Uterus (tissue), 4 donors: ENCODE measurements around the gene ATP6V0C. TPM values are rescaled to one million over a fixed set of nuclear protein-coding genes. Genes with fewer than 3 reads are reported as not detected.

ENCODE experiments used
- DNase-seq, 2 donors: peaks; one replicate each; pipeline ENCODE4 v3.0.0-alpha.2; 2019 to 2020
- H3K27ac ChIP-seq, 2 donors: fragments of 200-600 bp; sonication (generic); 1 replicate in 1 of 2; 2 replicates in 1 of 2; pipeline ENCODE4 v1.5.1; 2016 to 2018
- H3K27me3 ChIP-seq, 2 donors: fragments of 200-600 bp; sonication (generic); one replicate each; pipeline ENCODE4 v1.5.1; 2018 to 2019; ENCODE audit warnings: control low read depth in 1 of 2
- H3K36me3 ChIP-seq, 2 donors: fragments of 200-600 bp; sonication (generic); one replicate each; pipeline ENCODE4 v1.5.1; 2019; ENCODE audit warnings: control low read depth in 1 of 2
- H3K4me1 ChIP-seq, 2 donors: fragments of 200-600 bp; sonication (generic); one replicate each; pipeline ENCODE4 v1.5.1; 2018 to 2019; ENCODE audit warnings: control low read depth in 1 of 2
- H3K4me3 ChIP-seq, 2 donors: fragments of 200-600 bp; sonication (generic); 1 replicate in 1 of 2; 2 replicates in 1 of 2; pipeline ENCODE4 v1.5.1; 2018 to 2019; ENCODE audit warnings: mild to moderate bottlenecking in 1 of 2
- H3K9me3 ChIP-seq, 2 donors: fragments of 200-600 bp; sonication (generic); one replicate each; pipeline ENCODE4 v1.5.1; 2019; ENCODE audit warnings: control low read depth in 1 of 2
- CTCF ChIP-seq, 4 experiments: fragments of 200-600 bp in 2 of 4; fragments of 450-650 bp in 2 of 4; sonication (generic) in 2 of 4; IDR thresholded peaks; one replicate each; pipeline ENCODE4 v1.5.1; 2016 to 2019; ENCODE audit warnings: antibody characterized with exemption in 4 of 4, mild to moderate bottlenecking in 2 of 4, moderate library complexity in 1 of 4
- POLR2A ChIP-seq, 2 donors: fragments of 450-650 bp; IDR thresholded peaks; one replicate each; pipeline ENCODE4 v1.6.1; 2016; ENCODE audit warnings: antibody characterized with exemption in 2 of 2, mild to moderate bottlenecking in 1 of 2, moderate library complexity in 1 of 2
- intact Hi-C: fragments of 100-400 bp; cut with DNase I; formaldehyde crosslinking; loops from one replicate; pipeline ENCODE4 v1.15.1; 2023; ENCODE audit warnings: low total_unique reads
- total RNA-seq, 4 donors: library from RNA; depleted of rRNA in 3 of 4; stranded (reverse); fragments of >200 nt in 3 of 4; gene quantifications; one replicate each; pipeline versions ENCODE4 v1.1.0 to v1.2.4, GENCODE V29; 2014 to 2023
- donor health status: DM: yes; HTN: yes; CAD: no.

The ATP6V0C gene
- total RNA-seq, 4 donors from 2014 or later, result 14.3 to 126 (median 41.4) TPM

GRCh38 chr16:2472885-2473445 is 40.8 kb upstream of the ATP6V0C start:
- Histone ChIP-seq H3K36me3 (no peaks in the 10 kb centered on the region), H3K4me3 (no peak overlapping the region), H3K9me3 (no peaks in the 10 kb centered on the region), H3K27me3 (peaks cover 4 to 44% of the 10 kb centered on the region in 2 donors), H3K4me1 (peaks cover 0 to 34% of the 10 kb centered on the region in 2 donors), H3K27ac (no peak overlapping the region)
- intact Hi-C loops, result no loop called here
- no peak for TF ChIP-seq POLR2A (IDR thresholded peaks at IDR 0.05)
- TF ChIP-seq CTCF (IDR thresholded peaks at IDR 0.05), result no peak
- no peak for DNase-seq

GRCh38 chr16:2473446-2473926 is 40.3 kb upstream of the ATP6V0C start:
- Histone ChIP-seq H3K27me3 (peaks cover 4 to 44% of the 10 kb centered on the region in 2 donors), H3K27ac (no peak overlapping the region), H3K4me3 (no peak overlapping the region), H3K36me3 (no peaks in the 10 kb centered on the region), H3K9me3 (no peaks in the 10 kb centered on the region), H3K4me1 (peaks cover 0 to 34% of the 10 kb centered on the region in 2 donors)
- no peak for TF ChIP-seq CTCF (IDR thresholded peaks at IDR 0.05)
- no peak for TF ChIP-seq POLR2A (IDR thresholded peaks at IDR 0.05)
- intact Hi-C loops, result no loop called here
- DNase-seq, result no peak

- peak overlapping the region; percentile 58 to 63 for H3K27ac ChIP-seq
- no peaks in the 10 kb centered on the region for H3K9me3 ChIP-seq
- peaks cover 0 to 34% of the 10 kb centered on the region in 2 donors for H3K4me1 ChIP-seq
- peak in 1 of 2 donors; percentile 33 for DNase-seq
- TF ChIP-seq POLR2A (IDR thresholded peaks at IDR 0.05), result peak in 1 of 2 donors; percentile 12
- peak in 3 of 4 experiments; percentile 35 to 51 (median 50) for TF ChIP-seq CTCF (IDR thresholded peaks at IDR 0.05)
- H3K36me3 ChIP-seq, result no peaks in the 10 kb centered on the region
- intact Hi-C loops, result no loop called here
- H3K27me3 ChIP-seq, result peaks cover 0 to 39% of the 10 kb centered on the region in 2 donors
- H3K4me3 ChIP-seq, result peak overlapping the region; percentile 58
Observed at GRCh38 chr16:2473999-2474876, 39.5 kb upstream of the ATP6V0C start.

GRCh38 chr16:2474877-2475412 is 38.8 kb upstream of the ATP6V0C start, which contains the start of gene TBC1D24:
Gene TBC1D24, plus strand, starts transcription at chr16:2475127. Its CDS starts 21,022 bp downstream, at chr16:2496149.
- H3K4me1 ChIP-seq, result peaks cover 0 to 34% of the 10 kb centered on the region in 2 donors

More at GRCh38 chr16:2474877-2475412, 38.8 kb upstream of the ATP6V0C start, which contains the start of gene TBC1D24:
- peak within 1 kb of the TSS; percentile 58 for H3K4me3 ChIP-seq
- peaks cover 0 to 34% of the 10 kb centered on the region in 2 donors for H3K27me3 ChIP-seq
- TF ChIP-seq CTCF (IDR thresholded peaks at IDR 0.05) (peak in 1 of 4 experiments; percentile 33), POLR2A (IDR thresholded peaks at IDR 0.05) (peak; percentile 40 to 69)
- peak; percentile 79 to 86 for DNase-seq
- intact Hi-C loops, result no loop called here
- no peaks in the 10 kb centered on the region for H3K9me3 ChIP-seq
- peak within 1 kb of the TSS; percentile 58 to 63 for H3K27ac ChIP-seq
- no peaks in the 10 kb centered on the region for H3K36me3 ChIP-seq
